Chondrocyte (in vitro differentiated cells): ENCODE measurements around the gene ERGIC1. TPM values are rescaled to one million over a fixed set of nuclear protein-coding genes. Genes with fewer than 3 reads are reported as not detected.

Experiments used
- DNase-seq: peaks from one replicate; pipeline ENCODE4 v3.0.0; 2021; ENCODE audit warnings: mixed read lengths, low spot score
- H3K27ac Mint-ChIP-seq: one replicate; pipeline ENCODE4 v1.8.0; 2021; ENCODE audit warnings: mild to moderate bottlenecking, moderate library complexity, mixed read lengths; ENCODE audit not compliant: unreplicated experiment
- H3K27me3 Mint-ChIP-seq: 2 replicates; pipeline ENCODE4 v1.8.0; 2021; ENCODE audit warnings: low read depth, mixed read lengths
- H3K36me3 Mint-ChIP-seq: 2 replicates; pipeline ENCODE4 v1.8.0; 2021; ENCODE audit warnings: low read depth, mixed read lengths
- H3K4me1 Mint-ChIP-seq: 2 replicates; pipeline ENCODE4 v1.8.0; 2021; ENCODE audit warnings: low read depth, mild to moderate bottlenecking, mixed read lengths
- H3K4me3 Mint-ChIP-seq: one replicate; pipeline ENCODE4 v1.8.0; 2021; ENCODE audit warnings: mild to moderate bottlenecking, moderate library complexity, mixed read lengths; ENCODE audit not compliant: unreplicated experiment
- H3K9me3 Mint-ChIP-seq: 2 replicates; pipeline ENCODE4 v1.8.0; 2021; ENCODE audit warnings: low read depth, mixed read lengths
- CTCF ChIP-seq: fragments of 200-600 bp; sonication (generic); IDR thresholded peaks from 2 replicates; pipeline ENCODE4 v1.5.0; 2021; ENCODE audit warnings: antibody characterized with exemption, mild to moderate bottlenecking, moderate library complexity
- total RNA-seq: library from RNA; stranded (reverse); gene quantifications from 3 replicates; pipeline ENCODE4 v1.2.1, GENCODE V29; 2021

Gene ERGIC1
- total RNA-seq, 1 donor from 2014 or later, result 141 TPM

GRCh38 chr5:172908662-172909061 lies 74.6 kb downstream of the ERGIC1 start:
- H3K4me1 Mint-ChIP-seq, result peaks cover 69% of the 10 kb centered on the region
- H3K27ac Mint-ChIP-seq, result no peak overlapping the region
- no peaks in the 10 kb centered on the region for H3K27me3 Mint-ChIP-seq
- no peak for DNase-seq
- H3K9me3 Mint-ChIP-seq, result no peaks in the 10 kb centered on the region
- H3K36me3 Mint-ChIP-seq, result peaks cover 10% of the 10 kb centered on the region
- TF ChIP-seq CTCF, result no peak
- no peak overlapping the region for H3K4me3 Mint-ChIP-seq

- no peaks in the 10 kb centered on the region for H3K27me3 Mint-ChIP-seq
- H3K4me1 Mint-ChIP-seq, result peaks cover 55% of the 10 kb centered on the region
- no peak overlapping the region for H3K4me3 Mint-ChIP-seq
Measured at GRCh38 chr5:172909931-172910502, 76.0 kb downstream of the ERGIC1 start.

GRCh38 chr5:172910828-172911627 lies 77.0 kb downstream of the ERGIC1 start:
- peak overlapping the region; percentile 93 for H3K27ac Mint-ChIP-seq
- DNase-seq, result no peak
- no peak overlapping the region for H3K4me3 Mint-ChIP-seq
- peaks cover 14% of the 10 kb centered on the region for H3K36me3 Mint-ChIP-seq
- H3K9me3 Mint-ChIP-seq, result no peaks in the 10 kb centered on the region
- TF ChIP-seq CTCF, result peak; percentile 73
- no peaks in the 10 kb centered on the region for H3K27me3 Mint-ChIP-seq
- H3K4me1 Mint-ChIP-seq, result peaks cover 45% of the 10 kb centered on the region

More at GRCh38 chr5:172909931-172910502, 76.0 kb downstream of the ERGIC1 start:
- Mint-ChIP-seq H3K36me3 (peaks cover 10% of the 10 kb centered on the region), H3K27ac (peak overlapping the region; percentile 43), H3K9me3 (no peaks in the 10 kb centered on the region)
- no peak for TF ChIP-seq CTCF
- DNase-seq, result no peak

GRCh38 chr5:172911628-172911880 lies 77.5 kb downstream of the ERGIC1 start:
- H3K4me3 Mint-ChIP-seq, result no peak overlapping the region
- H3K36me3 Mint-ChIP-seq, result peaks cover 16% of the 10 kb centered on the region
- no peaks in the 10 kb centered on the region for H3K27me3 Mint-ChIP-seq
- peak overlapping the region; percentile 93 for H3K27ac Mint-ChIP-seq
- no peaks in the 10 kb centered on the region for H3K9me3 Mint-ChIP-seq
- DNase-seq, result no peak
- no peak for TF ChIP-seq CTCF
- H3K4me1 Mint-ChIP-seq, result peaks cover 40% of the 10 kb centered on the region

- Mint-ChIP-seq H3K4me3 (no peak overlapping the region), H3K36me3 (peaks cover 19% of the 10 kb centered on the region), H3K27me3 (no peaks in the 10 kb centered on the region), H3K27ac (peak overlapping the region; percentile 93), H3K4me1 (peaks cover 35% of the 10 kb centered on the region), H3K9me3 (no peaks in the 10 kb centered on the region)
- no peak for DNase-seq
- no peak for TF ChIP-seq CTCF
Measured at GRCh38 chr5:172911976-172912375, 77.9 kb downstream of the ERGIC1 start.
